B cell (primary cell): ENCODE data around the gene TEDC1. TPM values are rescaled to one million over a fixed set of nuclear protein-coding genes. Genes with fewer than 3 reads are reported as not detected.
A peak's percentile ranks its signal among the peaks of the same experiment; 100 is the strongest.

Experiments
- ATAC-seq: fragments of 200-7000 bp; cut with Tn5 transposase; one replicate; pipeline ENCODE4 v1.10.0; 2021; ENCODE audit warnings: low read depth, mild to moderate bottlenecking, moderate number of reproducible peaks, moderate library complexity
- CTCF ChIA-PET: fragments of 350-600 bp; sonication (Branson Sonifier 250); formaldehyde crosslinking; loops from one replicate; lab custom pipeline; 2021; ENCODE audit warnings: antibody characterized with exemption, inconsistent platforms; lab: Charles Lee
- POLR2A ChIA-PET: fragments of 350-600 bp; sonication (Branson Sonifier 250); formaldehyde crosslinking; loops from one replicate; lab custom pipeline; 2021; ENCODE audit warnings: antibody characterized with exemption; lab: Charles Lee
- DNase-seq: peaks from one replicate; pipeline ENCODE4 v3.0.0; 2013
- H2AFZ ChIP-seq: 2 replicates; pipeline ENCODE4 v1.6.1; 2012; ENCODE audit warnings: mild to moderate bottlenecking, low read depth, low read length; ENCODE audit not compliant: insufficient read depth, poor library complexity, severe bottlenecking
- H3K27ac ChIP-seq, 2 donors: 1 replicate in 1 of 2; 2 replicates in 1 of 2; pipeline ENCODE4 v1.5.1; 2012 to 2013; ENCODE audit warnings: low read length in 2 of 2, mild to moderate bottlenecking in 2 of 2, moderate library complexity in 1 of 2
- H3K27me3 ChIP-seq, 4 experiments: fragments of 200-600 bp in 1 of 4; sonication (generic) in 1 of 4; replicated peaks in 1 of 4; 1 replicate in 2 of 4; 2 replicates in 2 of 4; pipeline versions ENCODE4 v1.6.1 to v1.7.0; 2013 to 2016; ENCODE audit warnings: low read length in 3 of 4, mild to moderate bottlenecking in 2 of 4, mixed read lengths in 1 of 4, moderate library complexity in 1 of 4; ENCODE audit not compliant: insufficient read depth in 4 of 4, control insufficient read depth in 3 of 4; ENCODE audit errors: control extremely low read depth in 1 of 4
- H3K36me3 ChIP-seq, 2 experiments: replicated peaks in 1 of 2; 1 replicate in 1 of 2; 2 replicates in 1 of 2; pipeline versions ENCODE4 v1.6.1 to v1.7.1; 2013; ENCODE audit warnings: low read length in 1 of 2; ENCODE audit not compliant: insufficient read depth in 2 of 2, control insufficient read depth in 1 of 2; ENCODE audit errors: control extremely low read depth in 1 of 2, extremely low read depth in 1 of 2
- H3K4me1 ChIP-seq, 2 donors: fragments of 200-600 bp in 1 of 2; sonication (generic) in 1 of 2; 1 replicate in 1 of 2; 2 replicates in 1 of 2; pipeline versions ENCODE4 v1.5.1 to v1.6.1; 2013 to 2017; ENCODE audit warnings: low read length in 2 of 2; ENCODE audit not compliant: control insufficient read depth in 2 of 2, insufficient read depth in 2 of 2
- H3K4me2 ChIP-seq: replicated peaks from 2 replicates; pipeline ENCODE3; 2012; ENCODE audit warnings: mild to moderate bottlenecking, low read depth, low read length; ENCODE audit not compliant: poor library complexity, severe bottlenecking
- H3K4me3 ChIP-seq, 5 experiments: fragments of 200-600 bp in 1 of 5; sonication (generic) in 1 of 5; 1 replicate in 3 of 5; 2 replicates in 2 of 5; pipeline versions ENCODE4 v1.5.1 to v1.7.0; 2011 to 2016; ENCODE audit warnings: low read length in 4 of 5, mild to moderate bottlenecking in 4 of 5, low read depth in 2 of 5, control low read depth in 1 of 5, moderate library complexity in 1 of 5; ENCODE audit not compliant: insufficient read depth in 1 of 5; ENCODE audit errors: control extremely low read depth in 1 of 5, extremely low read depth in 1 of 5
- H3K79me2 ChIP-seq: fragments of 200-600 bp; sonication (generic); one replicate; pipeline ENCODE4 v1.6.0; 2016; ENCODE audit warnings: low read length; ENCODE audit not compliant: control insufficient read depth, insufficient read depth
- H3K9ac ChIP-seq: fragments of 200-600 bp; sonication (generic); 2 replicates; pipeline ENCODE4 v1.6.1; 2017; ENCODE audit warnings: mild to moderate bottlenecking, low read length, moderate library complexity
- H3K9me3 ChIP-seq, 3 donors: one replicate each; pipeline versions ENCODE4 v1.6.1 to v1.7.1; 2013; ENCODE audit warnings: low read length in 2 of 3; ENCODE audit not compliant: control insufficient read depth in 2 of 3, insufficient read depth in 1 of 3; ENCODE audit errors: control extremely low read depth in 1 of 3
- H4K20me1 ChIP-seq: 2 replicates; pipeline ENCODE4 v1.6.0; 2012; ENCODE audit warnings: mild to moderate bottlenecking, low read length; ENCODE audit not compliant: insufficient read depth, control insufficient read depth, poor library complexity, severe bottlenecking
- H3K27ac Mint-ChIP-seq: one replicate; pipeline ENCODE4 v1.8.0; 2021; ENCODE audit warnings: mixed read lengths
- H3K27me3 Mint-ChIP-seq: one replicate; pipeline ENCODE4 v1.8.0; 2021; ENCODE audit warnings: mixed read lengths
- H3K4me1 Mint-ChIP-seq: one replicate; pipeline ENCODE4 v1.8.0; 2021; ENCODE audit warnings: mixed read lengths
- H3K4me3 Mint-ChIP-seq: one replicate; pipeline ENCODE4 v1.8.0; 2021; ENCODE audit warnings: mixed read lengths
- H3K9me3 Mint-ChIP-seq: one replicate; pipeline ENCODE4 v1.8.0; 2022; ENCODE audit warnings: mixed read lengths; ENCODE audit not compliant: insufficient read depth
- CTCF ChIP-seq: fragments of 200-600 bp; IDR thresholded peaks from one replicate; pipeline ENCODE4 v1.8.0; 2022; ENCODE audit warnings: antibody characterized with exemption, mild to moderate bottlenecking
- EZH2 ChIP-seq: IDR thresholded peaks from 2 replicates; pipeline ENCODE4 v1.6.1; 2012; ENCODE audit warnings: borderline replicate concordance, low read depth, mild to moderate bottlenecking, moderate library complexity, low read length; ENCODE audit not compliant: insufficient read depth, poor library complexity, severe bottlenecking
- WGBS: methylation state at CpG from one replicate; pipeline ENCODE4 v1.1.5; 2013; ENCODE audit warnings: missing lambda C conversion rate; ENCODE audit not compliant: insufficient coverage; 5-methylcytosine and 5-hydroxymethylcytosine counted together
- intact Hi-C: fragments of 100-400 bp; cut with micrococcal nuclease; formaldehyde crosslinking; loops from one replicate; pipeline ENCODE4 v1.10.0; 2022
- polyA plus RNA-seq: library from polyadenylated mRNA; depleted of rRNA; stranded (reverse); fragments of >200 nt; gene quantifications from 2 replicates; pipeline ENCODE4 v1.2.3, GENCODE V29; 2012
- total RNA-seq, 2 donors: library from RNA; stranded (reverse); fragments of 120-200 nt in 1 of 2; gene quantifications; 1 replicate in 1 of 2; 2 replicates in 1 of 2; pipeline versions ENCODE4 v1.2.3 to v1.2.4, GENCODE V29; 2013 to 2022

Gene TEDC1
- total and polyA plus RNA-seq, 2 donors (not counting 1 experiment from before 2014, with no cell fraction given), result 19.7 to 22.2 TPM

DNA sequence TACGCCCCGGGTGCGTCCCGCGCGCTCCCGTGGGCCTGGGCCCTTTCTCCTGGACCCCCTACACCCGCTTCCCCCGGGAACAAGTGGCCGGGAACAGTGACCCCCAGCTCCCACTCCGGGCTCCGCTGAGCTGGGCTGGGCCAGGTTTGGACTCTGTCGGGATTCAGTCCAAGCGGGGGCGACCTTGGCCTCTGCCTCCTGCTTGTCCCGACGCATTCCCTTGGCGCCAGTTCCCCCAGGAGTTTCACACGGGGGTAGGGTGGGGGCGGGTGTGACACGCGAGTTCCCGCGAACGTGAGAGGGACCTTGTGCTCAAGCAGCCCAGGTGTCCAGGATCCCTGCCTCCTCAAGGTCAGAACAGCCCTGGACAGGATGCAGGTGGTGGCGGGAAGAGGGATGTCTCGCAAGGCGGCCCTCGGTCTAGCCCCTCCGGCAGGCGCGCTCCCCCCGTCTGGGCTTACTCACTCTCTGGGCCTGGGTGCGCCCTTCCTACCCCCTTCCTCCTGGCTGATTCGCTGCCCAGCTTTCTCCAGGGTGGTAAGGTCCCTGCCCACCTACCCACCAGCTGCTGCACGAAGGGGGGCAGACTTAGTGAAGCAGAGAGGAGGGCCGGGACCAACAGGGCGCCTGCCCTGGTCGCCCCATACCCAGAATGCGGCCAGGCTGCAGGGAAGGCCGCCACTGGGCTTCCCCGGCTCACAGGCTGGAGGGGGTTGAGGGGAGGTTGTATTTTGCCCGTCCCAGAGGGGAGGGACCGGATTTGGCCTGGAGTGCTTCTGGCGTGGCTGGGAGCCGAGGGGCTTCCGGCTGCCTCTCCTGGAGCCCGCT lies 15.6 kb upstream of the TEDC1 start:
- H3K79me2 ChIP-seq, result no peaks in the 10 kb centered on the region
- H3K27ac ChIP-seq, result no peak overlapping the region
- Mint-ChIP-seq H3K9me3 (no peaks in the 10 kb centered on the region), H3K27ac (peak overlapping the region; percentile 37), H3K27me3 (no peaks in the 10 kb centered on the region), H3K4me3 (peak overlapping the region; percentile 73), H3K4me1 (peaks cover 48% of the 10 kb centered on the region)
- no peaks in the 10 kb centered on the region for H3K36me3 ChIP-seq
- 5% methylated on average over 47 of the region's 48 CpGs for WGBS
- peak overlapping the region in 3 of 5 experiments; percentile 33 to 62 (median 51) for H3K4me3 ChIP-seq
- H2AFZ ChIP-seq, result peak overlapping the region; percentile 54
- intact Hi-C loops, result loop anchor here (2.0 kb wide), 1 partner anchor 15 kb away; the partner anchor contains the start of gene TEDC1
- ATAC-seq (no peak), DNase-seq (peak; percentile 44)
- peaks cover 48 to 64% of the 10 kb centered on the region in 2 donors for H3K4me1 ChIP-seq
- peaks cover 0 to 48% (median 11%) of the 10 kb centered on the region in 4 experiments for H3K27me3 ChIP-seq
- peak overlapping the region; percentile 63 for H3K9ac ChIP-seq
- CTCF ChIA-PET, result interaction anchor here (1.5 to 7.3 kb wide), 2 partner anchors 15 to 57 kb away, joined by 3 to 121 read pairs; partner anchors contain the start of gene TEDC1
- H3K4me2 ChIP-seq, result peak overlapping the region; percentile 95
- TF ChIP-seq CTCF (no peak), EZH2 (peak; percentile 33)
- peaks cover 0 to 44% (median 0%) of the 10 kb centered on the region in 3 donors for H3K9me3 ChIP-seq
- peaks cover 15% of the 10 kb centered on the region for H4K20me1 ChIP-seq
- POLR2A ChIA-PET, result interaction anchor here (1.5 kb wide), 1 partner anchor 14 kb away, joined by 7 read pairs; no protein-coding TSS in a partner anchor
